Measurements from ENCODE around the gene AKR1E2.

AKR1E2 gene

DNA sequence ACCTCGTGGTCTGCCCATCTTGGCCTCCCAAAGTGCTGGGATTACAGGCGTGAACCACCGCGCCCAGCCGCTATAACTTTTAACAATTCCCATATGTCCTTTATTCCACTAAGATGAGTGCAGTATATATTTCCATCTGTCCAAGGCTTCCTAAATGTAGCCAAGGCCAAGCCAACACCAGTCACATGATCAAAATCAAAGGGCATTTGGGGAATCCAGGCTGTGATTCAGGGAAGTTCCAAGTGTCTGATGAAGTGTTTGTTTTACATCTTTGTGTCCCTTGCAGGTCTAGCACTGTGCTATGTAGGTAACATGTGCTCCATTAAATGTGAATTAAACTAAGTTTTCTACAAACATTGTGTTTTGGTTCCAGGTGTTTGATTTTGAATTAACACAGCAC, 20.8 kb downstream of the AKR1E2 start:
- H3K27ac ChIP-seq (ENCODE audit: low read depth, low read length) = no peak overlapping the region
- H4K20me1 ChIP-seq (ENCODE audit: control insufficient read depth, insufficient read depth, low read depth, low read length) = no peaks in the 10 kb centered on the region
- H3K9me2 ChIP-seq (replicated peaks; ENCODE audit: control insufficient read depth, low read length) = no peaks in the 10 kb centered on the region
- no peaks in the 10 kb centered on the region for H3K79me2 ChIP-seq (ENCODE audit: control insufficient read depth, low read length)
- H3K4me2 ChIP-seq (ENCODE audit: low read length) = no peak overlapping the region
- H3K4me3 ChIP-seq (ENCODE audit: low read length) = no peak overlapping the region
- H3K36me3 ChIP-seq (ENCODE audit: control insufficient read depth, low read length) = no peaks in the 10 kb centered on the region
- H3K4me1 ChIP-seq (ENCODE audit: control insufficient read depth, low read length) = peaks cover 9% of the 10 kb centered on the region
- no peaks in the 10 kb centered on the region for H3K9me3 ChIP-seq (ENCODE audit: control insufficient read depth, insufficient read depth, low read length)
- no peaks in the 10 kb centered on the region for H3K27me3 ChIP-seq (ENCODE audit: control insufficient read depth, low read length)
- TF ChIP-seq, protein P1, sequence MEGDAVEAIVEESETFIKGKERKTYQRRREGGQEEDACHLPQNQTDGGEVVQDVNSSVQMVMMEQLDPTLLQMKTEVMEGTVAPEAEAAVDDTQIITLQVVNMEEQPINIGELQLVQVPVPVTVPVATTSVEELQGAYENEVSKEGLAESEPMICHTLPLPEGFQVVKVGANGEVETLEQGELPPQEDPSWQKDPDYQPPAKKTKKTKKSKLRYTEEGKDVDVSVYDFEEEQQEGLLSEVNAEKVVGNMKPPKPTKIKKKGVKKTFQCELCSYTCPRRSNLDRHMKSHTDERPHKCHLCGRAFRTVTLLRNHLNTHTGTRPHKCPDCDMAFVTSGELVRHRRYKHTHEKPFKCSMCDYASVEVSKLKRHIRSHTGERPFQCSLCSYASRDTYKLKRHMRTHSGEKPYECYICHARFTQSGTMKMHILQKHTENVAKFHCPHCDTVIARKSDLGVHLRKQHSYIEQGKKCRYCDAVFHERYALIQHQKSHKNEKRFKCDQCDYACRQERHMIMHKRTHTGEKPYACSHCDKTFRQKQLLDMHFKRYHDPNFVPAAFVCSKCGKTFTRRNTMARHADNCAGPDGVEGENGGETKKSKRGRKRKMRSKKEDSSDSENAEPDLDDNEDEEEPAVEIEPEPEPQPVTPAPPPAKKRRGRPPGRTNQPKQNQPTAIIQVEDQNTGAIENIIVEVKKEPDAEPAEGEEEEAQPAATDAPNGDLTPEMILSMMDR (IDR thresholded peaks at IDR 0.05; ENCODE audit: low read depth, low read length, poor library complexity, severe bottlenecking) = no peak
- H3F3A ChIP-seq (ENCODE audit: control insufficient read depth, insufficient read depth) = no peaks in the 10 kb centered on the region

DNA sequence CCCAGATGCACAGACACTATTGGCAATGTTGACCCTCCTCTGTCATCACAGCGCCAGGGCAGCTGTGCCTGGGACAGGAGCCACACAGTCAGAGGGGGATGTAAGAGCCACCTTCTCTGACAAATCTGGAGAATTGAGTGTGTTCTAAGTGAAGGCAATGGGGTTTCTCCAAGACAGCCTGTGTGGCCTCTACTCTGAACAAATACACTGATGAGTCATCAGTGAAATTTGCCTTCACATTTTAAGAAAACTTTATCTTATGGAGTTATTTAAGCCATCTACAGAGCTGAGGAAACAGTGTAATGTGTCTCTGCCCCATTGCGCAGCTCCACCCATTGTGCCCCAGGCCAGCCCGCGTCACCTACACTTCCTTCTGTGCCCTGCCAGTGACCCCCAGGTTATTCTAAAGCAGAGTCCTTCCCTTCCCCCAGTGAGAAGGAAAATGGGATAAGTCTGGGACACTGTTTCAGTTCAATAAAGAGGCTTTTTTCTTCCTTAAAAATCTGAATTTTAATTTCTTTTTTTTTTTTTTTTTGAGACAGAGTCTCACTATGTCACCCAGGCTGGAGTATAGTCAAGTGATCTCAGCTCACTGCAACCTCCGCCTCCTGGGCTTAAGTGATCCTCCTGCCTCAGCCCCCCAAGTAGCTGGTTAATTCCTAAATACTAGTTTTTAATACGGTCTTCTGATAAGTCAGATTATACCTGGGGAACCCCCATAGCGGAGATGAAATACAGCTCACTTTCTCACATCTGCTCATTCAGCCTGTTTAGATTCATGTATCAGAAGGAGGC, 21.8 kb downstream of the AKR1E2 start:
- Histone ChIP-seq H3K27ac (ENCODE audit: low read depth, low read length) (no peak overlapping the region), H3K36me3 (ENCODE audit: control insufficient read depth, low read length) (no peaks in the 10 kb centered on the region), H4K20me1 (ENCODE audit: control insufficient read depth, insufficient read depth, low read depth, low read length) (no peaks in the 10 kb centered on the region), H3F3A (ENCODE audit: control insufficient read depth, insufficient read depth) (no peaks in the 10 kb centered on the region), H3K9me2 (replicated peaks; ENCODE audit: control insufficient read depth, low read length) (no peaks in the 10 kb centered on the region), H3K4me3 (ENCODE audit: low read length) (no peak overlapping the region), H3K4me1 (ENCODE audit: control insufficient read depth, low read length) (peaks cover 9% of the 10 kb centered on the region), H3K4me2 (ENCODE audit: low read length) (no peak overlapping the region), H3K9me3 (ENCODE audit: control insufficient read depth, insufficient read depth, low read length) (no peaks in the 10 kb centered on the region), H3K27me3 (ENCODE audit: control insufficient read depth, low read length) (peaks cover 2% of the 10 kb centered on the region; the same call in 1 of the 2 replicates), H3K79me2 (ENCODE audit: control insufficient read depth, low read length) (no peaks in the 10 kb centered on the region)
- TF ChIP-seq EZH2phosphoT487 (IDR thresholded peaks at IDR 0.05; ENCODE audit: borderline replicate concordance, low read length) = no peak
- TF ChIP-seq, protein P1 (IDR thresholded peaks at IDR 0.05; ENCODE audit: low read depth, low read length, poor library complexity, severe bottlenecking) = no peak

DNA sequence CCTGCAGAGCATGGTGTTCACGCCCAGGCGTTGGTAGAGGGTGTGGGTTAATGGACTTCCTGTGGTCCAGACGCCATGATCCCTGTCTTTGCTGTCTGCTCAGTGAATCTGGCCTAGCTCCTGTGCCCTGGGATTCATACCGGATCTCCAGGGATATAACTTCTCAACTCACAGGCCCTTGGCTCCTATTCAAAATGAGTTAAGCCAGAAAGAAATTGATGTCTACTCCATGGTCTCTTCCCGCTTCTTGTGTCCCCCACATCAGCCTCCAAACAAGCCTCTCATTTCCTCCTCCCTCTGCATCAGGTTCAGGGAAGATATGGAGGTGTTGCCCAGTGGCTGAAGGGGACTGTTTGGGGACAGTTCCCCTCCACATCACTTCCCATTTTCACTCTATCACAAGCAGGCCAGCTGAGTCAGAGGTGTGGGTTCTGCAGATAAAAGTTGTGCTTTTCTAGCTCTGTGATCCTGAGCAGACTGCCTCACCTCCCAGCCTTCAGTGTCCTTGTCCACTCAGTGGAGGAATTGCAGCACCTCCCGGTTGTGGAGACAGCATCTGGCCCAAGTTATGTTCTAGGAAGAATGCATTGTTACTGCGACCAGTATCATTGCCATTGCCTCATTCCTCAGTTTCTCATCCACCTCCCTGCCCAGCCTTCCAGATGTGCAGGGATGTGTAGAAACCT, 22.5 kb downstream of the AKR1E2 start:
- Histone ChIP-seq H3K9me2 (replicated peaks; ENCODE audit: control insufficient read depth, low read length) (no peaks in the 10 kb centered on the region), H3F3A (ENCODE audit: control insufficient read depth, insufficient read depth) (no peaks in the 10 kb centered on the region), H3K4me2 (ENCODE audit: low read length) (no peak overlapping the region), H3K4me1 (ENCODE audit: control insufficient read depth, low read length) (peaks cover 9% of the 10 kb centered on the region), H3K27ac (ENCODE audit: low read depth, low read length) (no peak overlapping the region), H3K4me3 (ENCODE audit: low read length) (no peak overlapping the region), H4K20me1 (ENCODE audit: control insufficient read depth, insufficient read depth, low read depth, low read length) (no peaks in the 10 kb centered on the region), H3K9me3 (ENCODE audit: control insufficient read depth, insufficient read depth, low read length) (no peaks in the 10 kb centered on the region), H3K79me2 (ENCODE audit: control insufficient read depth, low read length) (no peaks in the 10 kb centered on the region), H3K27me3 (ENCODE audit: control insufficient read depth, low read length) (peaks cover 3% of the 10 kb centered on the region; the same call in 1 of the 2 replicates), H3K36me3 (ENCODE audit: control insufficient read depth, low read length) (no peaks in the 10 kb centered on the region)
- TF ChIP-seq, protein P1 (IDR thresholded peaks at IDR 0.05; ENCODE audit: low read depth, low read length, poor library complexity, severe bottlenecking) = no peak
- no peak for TF ChIP-seq EZH2phosphoT487 (IDR thresholded peaks at IDR 0.05; ENCODE audit: borderline replicate concordance, low read length)
